Measurements from ENCODE around the gene LLCFC1.

- peak; percentile 46 for TF ChIP-seq CTCF (conservative IDR thresholded peaks at IDR 0.05; ENCODE audit: low read depth, low read length)
- TF ChIP-seq EZH2phosphoT487 (IDR thresholded peaks at IDR 0.05; ENCODE audit: borderline replicate concordance, low read length): no peak
- TF ChIP-seq EZH2 (IDR thresholded peaks at IDR 0.05; ENCODE audit: low read length, unreplicated experiment): no peak
Observed at GRCh38 chr7:142908921-142909890, 30.1 kb upstream of the LLCFC1 start.

All from PC-3 (cell line).